Breast epithelium (tissue), 4 donors: Measurements from ENCODE around the gene AMZ2. TPM values are rescaled to one million over a fixed set of nuclear protein-coding genes. Genes with fewer than 3 reads are reported as not detected.
A peak's percentile ranks its signal among the peaks of the same experiment; 100 is the strongest.
"Not testable (repeated sequence)": the region's sequence is repeated elsewhere in the genome, so short reads cannot be mapped to it uniquely, and the experiment has no call there.

Experiments
- DNase-seq, 2 donors: peaks; one replicate each; pipeline ENCODE4 v3.0.0-alpha.2; 2019; ENCODE audit warnings: low spot score in 2 of 2
- H3K27ac ChIP-seq, 2 donors: fragments of 200-600 bp; sonication (generic) in 1 of 2; one replicate each; pipeline ENCODE4 v1.5.1; 2016 to 2019; ENCODE audit warnings: mild to moderate bottlenecking in 1 of 2
- H3K27me3 ChIP-seq, 2 donors: fragments of 200-600 bp; sonication (generic) in 1 of 2; one replicate each; pipeline versions ENCODE4 v1.5.1 to v1.6.0; 2017 to 2019; ENCODE audit warnings: control low read depth in 1 of 2, mild to moderate bottlenecking in 1 of 2
- H3K36me3 ChIP-seq: fragments of 200-600 bp; one replicate; pipeline ENCODE4 v1.5.1; 2019
- H3K4me1 ChIP-seq, 2 donors: fragments of 200-600 bp; sonication (generic); one replicate each; pipeline ENCODE4 v1.5.1; 2016 to 2019; ENCODE audit warnings: control low read depth in 1 of 2
- H3K4me3 ChIP-seq, 3 donors: fragments of 200-600 bp; sonication (generic); 1 replicate in 2 of 3; 2 replicates in 1 of 3; pipeline ENCODE4 v1.5.1; 2016 to 2019; ENCODE audit warnings: mild to moderate bottlenecking in 3 of 3, moderate library complexity in 2 of 3
- H3K9me3 ChIP-seq, 2 donors: fragments of 200-600 bp; sonication (generic) in 1 of 2; one replicate each; pipeline ENCODE4 v1.5.1; 2016 to 2019; ENCODE audit warnings: control low read depth in 1 of 2
- POLR2A ChIP-seq: fragments of 450-650 bp; IDR thresholded peaks from one replicate; pipeline ENCODE4 v1.6.1; 2016; ENCODE audit warnings: antibody characterized with exemption, mild to moderate bottlenecking, moderate library complexity
- POLR2AphosphoS5 ChIP-seq, 3 donors: sonication (generic); formaldehyde crosslinking; IDR thresholded peaks; one replicate each; pipeline ENCODE4 v1.6.1; 2017; ENCODE audit warnings: antibody characterized with exemption in 3 of 3
- intact Hi-C: fragments of 100-400 bp; cut with DNase I; formaldehyde crosslinking; loops from one replicate; pipeline ENCODE4 v1.15.1; 2023; ENCODE audit warnings: low total_unique reads
- total RNA-seq, 3 donors: library from RNA; depleted of rRNA; stranded (reverse); fragments of >200 nt; gene quantifications; one replicate each; pipeline ENCODE4 v1.1.0, GENCODE V29; 2016
- TF ChIP-seq, protein P1 (sequence below), 3 donors: fragments of 450-650 bp; IDR thresholded peaks; one replicate each; pipeline ENCODE4 v1.5.1; 2016 to 2017; ENCODE audit warnings: antibody characterized with exemption in 3 of 3, mild to moderate bottlenecking in 3 of 3, moderate library complexity in 3 of 3

The AMZ2 gene
- total RNA-seq, 3 donors from 2014 or later = 36.7 to 94.9 (median 48.3) TPM

DNA sequence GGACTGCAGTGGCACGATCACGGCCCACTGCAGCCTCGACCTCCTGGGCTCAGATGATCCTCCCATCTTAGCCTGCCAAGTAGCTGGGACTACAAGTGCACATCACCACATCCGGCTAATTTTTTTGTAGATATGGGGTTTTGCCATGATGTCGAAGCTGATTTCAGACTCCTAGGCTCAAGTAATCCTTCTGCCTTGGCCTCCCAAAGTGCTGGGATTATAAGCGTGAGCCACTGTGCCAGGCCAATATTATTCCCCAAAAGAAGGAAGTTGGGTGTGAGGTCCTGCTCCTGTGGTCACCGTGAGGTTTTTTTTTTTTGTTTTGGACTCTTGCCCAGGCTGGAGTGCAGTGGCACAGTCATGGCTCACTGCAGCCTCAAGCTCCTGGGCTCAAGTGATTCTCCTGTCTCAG lies 1.5 kb downstream of the AMZ2 start:
- Histone ChIP-seq H3K4me1 (no peaks in the 10 kb centered on the region), H3K9me3 (no peaks in the 10 kb centered on the region), H3K27me3 (no peaks in the 10 kb centered on the region), H3K4me3 (no peak overlapping the region), H3K36me3 (no peaks in the 10 kb centered on the region), H3K27ac (no peak overlapping the region)
- intact Hi-C loops = no loop called here
- DNase-seq = peak in 1 of 2 donors; percentile 16
- TF ChIP-seq POLR2A = no peak
- TF ChIP-seq POLR2AphosphoS5 (IDR thresholded peaks at IDR 0.05) = no peak
- TF ChIP-seq, protein P1, sequence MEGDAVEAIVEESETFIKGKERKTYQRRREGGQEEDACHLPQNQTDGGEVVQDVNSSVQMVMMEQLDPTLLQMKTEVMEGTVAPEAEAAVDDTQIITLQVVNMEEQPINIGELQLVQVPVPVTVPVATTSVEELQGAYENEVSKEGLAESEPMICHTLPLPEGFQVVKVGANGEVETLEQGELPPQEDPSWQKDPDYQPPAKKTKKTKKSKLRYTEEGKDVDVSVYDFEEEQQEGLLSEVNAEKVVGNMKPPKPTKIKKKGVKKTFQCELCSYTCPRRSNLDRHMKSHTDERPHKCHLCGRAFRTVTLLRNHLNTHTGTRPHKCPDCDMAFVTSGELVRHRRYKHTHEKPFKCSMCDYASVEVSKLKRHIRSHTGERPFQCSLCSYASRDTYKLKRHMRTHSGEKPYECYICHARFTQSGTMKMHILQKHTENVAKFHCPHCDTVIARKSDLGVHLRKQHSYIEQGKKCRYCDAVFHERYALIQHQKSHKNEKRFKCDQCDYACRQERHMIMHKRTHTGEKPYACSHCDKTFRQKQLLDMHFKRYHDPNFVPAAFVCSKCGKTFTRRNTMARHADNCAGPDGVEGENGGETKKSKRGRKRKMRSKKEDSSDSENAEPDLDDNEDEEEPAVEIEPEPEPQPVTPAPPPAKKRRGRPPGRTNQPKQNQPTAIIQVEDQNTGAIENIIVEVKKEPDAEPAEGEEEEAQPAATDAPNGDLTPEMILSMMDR (IDR thresholded peaks at IDR 0.05) = no peak

DNA sequence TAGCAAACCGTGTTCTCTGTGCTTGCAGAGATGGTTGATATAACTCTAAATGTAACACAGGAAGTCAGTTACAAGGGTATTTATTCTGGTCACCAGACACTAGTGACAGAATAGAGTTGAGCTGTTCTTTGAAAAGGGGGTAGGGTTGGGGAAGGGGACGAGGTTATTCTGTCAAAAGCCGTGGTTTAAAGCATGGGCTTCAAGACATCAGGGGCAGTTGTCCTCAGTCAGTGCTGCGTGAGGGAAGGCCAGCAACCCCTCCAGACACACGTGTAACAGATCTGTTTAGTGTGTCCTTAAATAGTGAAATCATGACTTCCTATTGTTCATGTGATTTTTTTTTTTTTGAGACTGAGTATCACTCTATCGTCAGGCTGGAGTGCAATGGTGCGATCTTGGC lies 5.6 kb downstream of the AMZ2 start:
- not testable (repeated sequence) for H3K27ac ChIP-seq, H3K36me3 ChIP-seq

DNA sequence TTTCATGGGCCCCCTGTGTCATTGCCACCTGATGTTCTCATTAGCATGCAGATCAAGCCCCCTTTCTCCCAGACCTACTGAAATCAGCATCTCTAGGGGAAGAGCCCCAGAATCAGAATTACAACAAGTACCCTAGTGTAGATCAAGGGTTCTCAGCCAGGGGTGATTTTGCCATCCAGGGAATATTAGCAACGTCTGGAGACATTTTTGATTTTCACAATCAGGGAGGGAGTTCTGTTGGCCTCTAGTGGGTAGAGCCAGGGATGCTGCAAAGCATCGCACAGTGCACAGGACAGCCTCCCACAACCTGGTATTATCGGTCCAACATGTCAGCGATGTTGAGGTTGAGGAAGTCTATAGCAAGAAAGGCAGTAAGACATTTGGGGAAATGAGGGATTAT lies 7.3 kb downstream of the AMZ2 start:
- Histone ChIP-seq H3K4me1 (no peaks in the 10 kb centered on the region), H3K36me3 (no peaks in the 10 kb centered on the region), H3K27me3 (no peaks in the 10 kb centered on the region), H3K4me3 (no peak overlapping the region), H3K9me3 (no peaks in the 10 kb centered on the region), H3K27ac (no peak overlapping the region)
- intact Hi-C loops = no loop called here
- TF ChIP-seq POLR2A = no peak
- TF ChIP-seq POLR2AphosphoS5 (IDR thresholded peaks at IDR 0.05) = no peak
- TF ChIP-seq, protein P1 (IDR thresholded peaks at IDR 0.05) = no peak
- DNase-seq = no peak

More for the DNA sequence above, 5.6 kb downstream of the AMZ2 start:
- DNase-seq, H3K27me3 ChIP-seq, H3K4me1 ChIP-seq, H3K9me3 ChIP-seq, intact Hi-C loops, H3K4me3 ChIP-seq: not testable (repeated sequence)

DNA sequence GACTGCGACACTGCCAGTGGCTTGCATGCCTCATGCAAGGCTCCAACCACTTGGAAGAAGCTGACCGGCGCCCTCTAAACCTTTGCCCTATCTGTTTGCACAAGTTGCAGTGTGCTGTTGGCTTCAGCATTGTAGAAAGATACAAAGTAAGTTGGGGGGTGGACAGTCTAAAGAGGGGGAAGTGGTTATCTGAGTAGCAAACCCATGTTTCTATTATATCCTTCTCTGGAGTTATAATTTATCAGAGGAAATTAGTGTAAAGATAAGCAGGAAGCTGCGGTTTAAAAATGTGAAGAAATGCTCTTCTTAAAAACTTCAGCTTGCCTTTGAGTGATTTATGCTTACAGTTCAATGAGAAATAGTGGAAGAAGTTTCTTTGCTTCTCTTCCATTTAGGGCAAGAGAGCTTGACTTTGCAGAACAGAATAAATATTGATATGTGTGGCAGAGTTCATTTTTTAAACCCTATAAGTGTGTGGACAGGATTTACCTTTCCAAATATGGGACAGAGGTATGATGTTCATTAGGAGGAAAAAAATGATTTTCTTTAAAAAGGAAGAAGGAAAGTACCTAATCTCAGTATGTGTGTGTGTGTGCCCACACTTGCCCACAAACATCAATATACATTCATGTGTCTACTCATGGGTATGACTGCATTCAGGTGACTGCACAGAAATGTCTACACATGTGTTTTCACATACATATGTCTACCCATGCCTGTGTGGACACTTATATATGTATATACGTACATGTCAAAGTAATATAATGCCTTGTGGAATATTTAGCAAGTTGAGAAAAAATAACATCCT lies 8.1 kb downstream of the AMZ2 start:
- H3K27ac ChIP-seq = no peak overlapping the region
- intact Hi-C loops = no loop called here

DNA sequence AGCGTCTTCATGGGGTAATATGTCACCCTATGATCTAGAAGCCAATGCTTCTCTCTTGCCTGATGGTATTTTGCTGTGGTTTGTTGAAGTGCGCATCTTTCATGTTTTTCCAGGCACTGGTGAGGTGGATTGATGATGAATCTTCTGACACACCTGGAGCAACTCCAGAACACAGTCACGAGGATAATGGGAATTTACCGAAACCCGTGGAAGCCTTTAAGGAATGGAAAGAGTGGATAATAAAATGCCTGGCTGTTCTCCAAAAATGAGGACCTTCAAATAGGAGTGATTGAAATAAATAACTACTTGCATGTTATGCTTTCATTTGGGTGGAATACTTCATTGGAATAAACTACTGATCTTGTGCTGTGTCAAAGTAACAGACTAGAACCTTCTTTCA lies 8.9 kb downstream of the AMZ2 start:
- H3K4me3 ChIP-seq, H3K4me1 ChIP-seq, DNase-seq, H3K27ac ChIP-seq, H3K9me3 ChIP-seq, intact Hi-C loops, H3K27me3 ChIP-seq, H3K36me3 ChIP-seq: not testable (repeated sequence)

More for the DNA sequence above, 8.1 kb downstream of the AMZ2 start:
- Histone ChIP-seq H3K36me3 (no peaks in the 10 kb centered on the region), H3K9me3 (no peaks in the 10 kb centered on the region), H3K4me3 (no peak overlapping the region), H3K27me3 (no peaks in the 10 kb centered on the region), H3K4me1 (no peaks in the 10 kb centered on the region)
- no peak for DNase-seq
- TF ChIP-seq POLR2A (no peak), POLR2AphosphoS5 (IDR thresholded peaks at IDR 0.05) (no peak)
- TF ChIP-seq, protein P1 (IDR thresholded peaks at IDR 0.05) = no peak

DNA sequence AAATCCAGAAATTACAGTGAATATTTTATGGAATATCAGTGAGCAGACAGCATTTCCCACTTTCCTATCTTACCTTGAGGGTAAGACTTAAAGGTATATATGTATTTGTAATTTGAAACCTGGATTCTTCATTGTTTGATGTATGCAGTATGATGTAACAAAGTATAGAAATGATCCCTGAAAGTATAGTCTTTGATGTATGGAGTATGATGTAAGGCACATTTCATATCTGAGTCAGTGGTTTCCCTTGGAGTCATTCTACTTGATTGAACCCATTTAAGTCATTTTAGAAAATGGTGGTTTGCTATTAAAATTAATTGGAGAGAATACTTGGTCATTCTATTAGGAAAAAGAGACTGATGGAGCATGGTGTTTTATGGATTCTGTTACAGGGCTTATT lies 10.1 kb downstream of the AMZ2 start:
- Histone ChIP-seq H3K27me3 (no peaks in the 10 kb centered on the region), H3K9me3 (no peaks in the 10 kb centered on the region), H3K36me3 (no peaks in the 10 kb centered on the region), H3K4me1 (no peaks in the 10 kb centered on the region), H3K4me3 (no peak overlapping the region), H3K27ac (no peak overlapping the region)
- no peak for DNase-seq
- intact Hi-C loops = no loop called here
- TF ChIP-seq POLR2A (no peak), POLR2AphosphoS5 (IDR thresholded peaks at IDR 0.05) (no peak)
- TF ChIP-seq, protein P1 (IDR thresholded peaks at IDR 0.05) = no peak

DNA sequence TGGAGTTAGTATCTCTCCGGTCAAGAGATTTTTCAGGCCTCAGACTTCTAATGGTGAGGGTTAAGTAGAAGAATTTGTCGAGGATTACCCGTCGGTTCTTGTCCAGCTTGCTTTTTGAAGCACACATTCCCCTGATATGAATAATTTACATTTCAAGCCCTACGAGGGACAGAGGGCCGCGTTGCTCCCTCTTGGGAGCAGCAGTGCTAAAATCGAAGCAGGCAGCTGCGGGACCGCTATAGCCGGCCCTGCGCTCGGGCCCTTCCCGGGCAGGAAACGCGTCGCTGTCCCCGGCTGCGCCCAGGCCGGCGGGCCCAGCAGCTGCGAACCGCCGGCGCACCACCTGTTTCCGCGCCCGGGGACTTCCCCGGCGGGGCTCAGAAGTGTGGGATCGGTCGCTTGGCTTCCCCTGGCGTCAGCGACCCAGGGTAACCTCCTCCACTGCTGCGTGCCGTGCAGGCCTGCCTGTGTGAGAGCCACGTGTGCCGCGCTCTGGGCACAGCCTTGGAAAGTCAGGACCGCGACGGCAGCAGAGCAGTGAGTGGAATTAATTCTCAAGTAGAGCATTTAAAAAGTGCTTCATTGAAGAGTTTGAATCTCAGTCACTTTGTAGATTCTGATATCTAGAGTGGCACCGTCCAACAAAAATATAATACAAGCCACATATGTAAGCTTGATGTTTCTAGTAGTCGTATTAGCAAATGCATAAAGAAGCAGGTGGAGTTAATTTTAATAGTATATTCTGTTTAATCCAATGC lies 11.2 kb downstream of the AMZ2 start:
- H3K4me1 ChIP-seq, intact Hi-C loops, H3K27me3 ChIP-seq, H3K9me3 ChIP-seq, H3K36me3 ChIP-seq: not testable (repeated sequence)
- peak in 1 of 2 donors; percentile 35 for DNase-seq
- peak overlapping the region in 2 of 3 donors; percentile 0 to 34 for H3K4me3 ChIP-seq
- H3K27ac ChIP-seq = peak overlapping the region; percentile 49 to 55

DNA sequence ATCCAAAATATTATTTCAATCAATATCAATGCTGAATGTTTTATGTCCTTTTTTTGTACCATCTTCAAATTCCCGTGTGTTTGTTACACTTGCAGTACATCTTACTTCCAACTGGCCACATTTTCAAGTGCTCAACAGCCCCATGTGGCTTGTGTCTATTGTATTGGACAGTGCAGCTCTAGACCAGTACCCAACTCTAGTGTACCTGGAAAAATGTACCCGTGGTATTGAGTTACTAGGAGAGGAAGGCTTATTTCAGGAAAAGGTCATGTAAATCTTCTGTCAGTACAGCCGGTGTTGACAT lies 11.8 kb downstream of the AMZ2 start:
- H3K27ac ChIP-seq, H3K4me1 ChIP-seq, H3K4me3 ChIP-seq, DNase-seq, intact Hi-C loops, H3K9me3 ChIP-seq, H3K36me3 ChIP-seq, H3K27me3 ChIP-seq: not testable (repeated sequence)
